MM.1S (cell line): ENCODE measurements around the gene SYNDIG1.

Experiments
- CTCF ChIP-seq: fragments of 300-600 bp; sonication (generic); IDR thresholded peaks from 2 replicates; pipeline ENCODE4 v1.5.1; 2016; ENCODE audit warnings: antibody characterized with exemption, low read length, mixed read lengths
- EZH2 ChIP-seq: fragments of 300-600 bp; sonication (generic); optimal IDR thresholded peaks from 2 replicates; pipeline ENCODE3; 2017; ENCODE audit warnings: low read depth, mild to moderate bottlenecking, antibody characterized with exemption, low read length, mixed read lengths
- EZH2phosphoT487 ChIP-seq: fragments of 300-600 bp; sonication (generic); IDR thresholded peaks from 2 replicates; pipeline ENCODE4 v1.6.1; 2018; ENCODE audit warnings: antibody characterized with exemption, low read length

- TF ChIP-seq CTCF (no peak), EZH2 (no peak), EZH2phosphoT487 (no peak)
Measured at GRCh38 chr20:24456398-24456781, 13.0 kb upstream of the SYNDIG1 start.
